Germinal center (tissue), 1 donor: ENCODE measurements around the gene XRCC4.
A peak's percentile ranks its signal among the peaks of the same experiment; 100 is the strongest.

Experiments
- DNase-seq: peaks from one replicate; pipeline ENCODE4 v3.0.0; 2012; ENCODE audit warnings: mixed read lengths, low spot score

The XRCC4 gene

GRCh38 chr5:83277154-83277553 lies 199.8 kb downstream of the XRCC4 start:
- DNase-seq = no peak

- no peak for DNase-seq
Observed at GRCh38 chr5:83277953-83278352, 200.6 kb downstream of the XRCC4 start.

GRCh38 chr5:83281176-83281575 lies 203.8 kb downstream of the XRCC4 start:
- DNase-seq = no peak

- no peak for DNase-seq
Observed at GRCh38 chr5:83281658-83282057, 204.3 kb downstream of the XRCC4 start.

- no peak for DNase-seq
Observed at GRCh38 chr5:83283761-83284160, 206.4 kb downstream of the XRCC4 start.

GRCh38 chr5:83285661-83286398 lies 208.5 kb downstream of the XRCC4 start:
- no peak for DNase-seq

- DNase-seq = no peak
Observed at GRCh38 chr5:83294246-83294645, 216.9 kb downstream of the XRCC4 start.

- no peak for DNase-seq
Observed at GRCh38 chr5:83299353-83299752, 222.0 kb downstream of the XRCC4 start.

- DNase-seq = peak; percentile 37
Observed at GRCh38 chr5:83306572-83307241, 229.4 kb downstream of the XRCC4 start.

GRCh38 chr5:83312663-83313062 lies 235.3 kb downstream of the XRCC4 start:
- no peak for DNase-seq

GRCh38 chr5:83313436-83313835 lies 236.1 kb downstream of the XRCC4 start:
- DNase-seq = no peak

- DNase-seq = no peak
Observed at GRCh38 chr5:83321483-83322055, 244.2 kb downstream of the XRCC4 start.

GRCh38 chr5:83322273-83322924 lies 245.1 kb downstream of the XRCC4 start:
- DNase-seq = no peak

- DNase-seq = no peak
Observed at GRCh38 chr5:83323557-83324180, 246.3 kb downstream of the XRCC4 start.

- no peak for DNase-seq
Observed at GRCh38 chr5:83331842-83332241, 254.5 kb downstream of the XRCC4 start.

- DNase-seq = no peak
Observed at GRCh38 chr5:83337453-83338035, 260.2 kb downstream of the XRCC4 start.

GRCh38 chr5:83340511-83340918 lies 263.2 kb downstream of the XRCC4 start:
- no peak for DNase-seq

- DNase-seq = no peak
Observed at GRCh38 chr5:83341815-83342334, 264.5 kb downstream of the XRCC4 start.

GRCh38 chr5:83342465-83342864 lies 265.1 kb downstream of the XRCC4 start:
- no peak for DNase-seq

GRCh38 chr5:83343299-83343698 lies 266.0 kb downstream of the XRCC4 start:
- DNase-seq = no peak

GRCh38 chr5:83345423-83345822 lies 268.1 kb downstream of the XRCC4 start:
- DNase-seq = no peak

- no peak for DNase-seq
Observed at GRCh38 chr5:83348281-83348780, 271.0 kb downstream of the XRCC4 start.
